ENCODE data around the gene TFEC. TPM values are rescaled to one million over a fixed set of nuclear protein-coding genes. Genes with fewer than 3 reads are reported as not detected.

TFEC gene
- total and polyA plus RNA-seq, 2 experiments from 2014 or later, result not detected

GRCh38 chr7:115914951-115915350, 115.6 kb downstream of the TFEC start:
- Histone ChIP-seq H3K27ac (ENCODE audit: low read depth) (no peak overlapping the region), H2AFZ (no peak overlapping the region), H3K9me2 (ENCODE audit: insufficient read depth) (no peaks in the 10 kb centered on the region), H3K27me3 (ENCODE audit: insufficient read depth) (no peaks in the 10 kb centered on the region), H3K4me2 (no peak overlapping the region), H3K4me1 (ENCODE audit: insufficient read depth) (no peaks in the 10 kb centered on the region; the same call in 1 of the 2 replicates), H3F3A (replicated peaks; ENCODE audit: low read depth) (no peaks in the 10 kb centered on the region), H3K4me3 (no peak overlapping the region), H3K36me3 (ENCODE audit: insufficient read depth) (no peaks in the 10 kb centered on the region), H3K79me2 (replicated peaks; ENCODE audit: insufficient read depth) (no peaks in the 10 kb centered on the region), H4K20me1 (replicated peaks; ENCODE audit: insufficient read depth) (no peaks in the 10 kb centered on the region)
- no peak for DNase-seq (ENCODE audit: low spot score)
- Mint-ChIP-seq H3K9me3 (no peaks in the 10 kb centered on the region), H3K36me3 (ENCODE audit: low read depth) (no peaks in the 10 kb centered on the region), H3K4me3 (no peak overlapping the region), H3K4me1 (peaks cover 12% of the 10 kb centered on the region), H3K27me3 (ENCODE audit: insufficient read depth, low read depth, poor library complexity) (peaks cover 2% of the 10 kb centered on the region), H3K27ac (no peak overlapping the region)
- TF ChIP-seq POLR2AphosphoS5 (IDR thresholded peaks at IDR 0.05; ENCODE audit: low read depth), result no peak
- no peak for TF ChIP-seq JUNB (IDR thresholded peaks at IDR 0.05; ENCODE audit: unreplicated experiment)
- TF ChIP-seq REST (IDR thresholded peaks at IDR 0.05; ENCODE audit: unreplicated experiment), result no peak
- TF ChIP-seq ZNF114 (CRISPR knock-in tag; IDR thresholded peaks at IDR 0.05), result no peak
- no peak for TF ChIP-seq ETS1 (IDR thresholded peaks at IDR 0.05)
- TF ChIP-seq CREB1 (CRISPR knock-in tag; IDR thresholded peaks at IDR 0.05; ENCODE audit: low read depth), result no peak
- TF ChIP-seq ZNF331 (CRISPR knock-in tag; IDR thresholded peaks at IDR 0.05; ENCODE audit: low read depth), result no peak
- no peak for TF ChIP-seq CTCF (conservative IDR thresholded peaks at IDR 0.05; ENCODE audit: low read depth in 2 of 2)
- no peak for ATAC-seq

GRCh38 chr7:115911465-115911864, 119.1 kb downstream of the TFEC start:
- Mint-ChIP-seq H3K4me3 (no peak overlapping the region), H3K36me3 (ENCODE audit: low read depth) (no peaks in the 10 kb centered on the region), H3K9me3 (no peaks in the 10 kb centered on the region), H3K27ac (no peak overlapping the region), H3K27me3 (ENCODE audit: insufficient read depth, low read depth, poor library complexity) (peaks cover 2% of the 10 kb centered on the region), H3K4me1 (peaks cover 16% of the 10 kb centered on the region)
- H4K20me1 ChIP-seq (replicated peaks; ENCODE audit: insufficient read depth), result no peaks in the 10 kb centered on the region
- no peak overlapping the region for H3K4me3 ChIP-seq
- no peaks in the 10 kb centered on the region for H3K9me2 ChIP-seq (ENCODE audit: insufficient read depth)
- H3K4me2 ChIP-seq, result no peak overlapping the region
- ATAC-seq (no peak), DNase-seq (ENCODE audit: low spot score) (no peak)
- H3K36me3 ChIP-seq (ENCODE audit: insufficient read depth), result no peaks in the 10 kb centered on the region
- peaks cover 22% of the 10 kb centered on the region for H3K4me1 ChIP-seq (ENCODE audit: insufficient read depth)
- H2AFZ ChIP-seq, result no peak overlapping the region
- no peaks in the 10 kb centered on the region for H3K27me3 ChIP-seq (ENCODE audit: insufficient read depth)
- no peaks in the 10 kb centered on the region for H3F3A ChIP-seq (replicated peaks; ENCODE audit: low read depth)
- H3K27ac ChIP-seq (ENCODE audit: low read depth), result no peak overlapping the region
- H3K79me2 ChIP-seq (replicated peaks; ENCODE audit: insufficient read depth), result no peaks in the 10 kb centered on the region
- TF ChIP-seq CREB1 (CRISPR knock-in tag; IDR thresholded peaks at IDR 0.05; ENCODE audit: low read depth) (no peak), ETS1 (IDR thresholded peaks at IDR 0.05) (no peak), JUNB (IDR thresholded peaks at IDR 0.05; ENCODE audit: unreplicated experiment) (no peak), ZNF114 (CRISPR knock-in tag; IDR thresholded peaks at IDR 0.05) (no peak), CTCF (conservative IDR thresholded peaks at IDR 0.05; ENCODE audit: low read depth in 2 of 2) (no peak), POLR2AphosphoS5 (IDR thresholded peaks at IDR 0.05; ENCODE audit: low read depth) (no peak)

All from GM23338 (cell line).